Measurements from ENCODE around the gene NDUFB8.

The NDUFB8 gene

GRCh38 chr10:100510533-100511308, 18.9 kb downstream of the NDUFB8 start:
- H3K4me1 ChIP-seq (ENCODE audit: control insufficient read depth in 1 of 2, insufficient read depth in 2 of 2, low read length in 2 of 2): peaks cover 24% of the 10 kb centered on the region in 2 experiments
- WGBS (ENCODE audit: extremely low coverage, insufficient coverage, insufficient read length): no CpG with 5 or more reads among the region's 7 CpGs
- H3K36me3 ChIP-seq (ENCODE audit: control insufficient read depth in 1 of 2, insufficient read depth in 2 of 2, low read length in 2 of 2): peaks cover 0 to 6% of the 10 kb centered on the region in 2 experiments

GRCh38 chr10:100509241-100509840, 20.3 kb downstream of the NDUFB8 start:
- Histone ChIP-seq H2AK5ac (ENCODE audit: low read length) (no peak overlapping the region), H3K4me1 (ENCODE audit: control insufficient read depth in 1 of 2, insufficient read depth in 2 of 2, low read length in 2 of 2) (peaks cover 24% of the 10 kb centered on the region in 2 experiments), H3K4me2 (ENCODE audit: low read length) (peak overlapping the region; percentile 55), H3K14ac (ENCODE audit: low read length) (no peak overlapping the region), H3K18ac (ENCODE audit: low read length) (no peak overlapping the region), H3K36me3 (ENCODE audit: control insufficient read depth in 1 of 2, insufficient read depth in 2 of 2, low read length in 2 of 2) (peaks cover 0 to 6% of the 10 kb centered on the region in 2 experiments), H3K79me1 (ENCODE audit: low read length) (peaks cover 6% of the 10 kb centered on the region), H3K79me2 (ENCODE audit: control insufficient read depth, insufficient read depth, low read length, poor library complexity) (no peaks in the 10 kb centered on the region), H3K4ac (ENCODE audit: low read depth, low read length) (no peak overlapping the region), H3K23ac (ENCODE audit: low read length) (no peak overlapping the region), H2AFZ (ENCODE audit: insufficient read depth, low read length, poor library complexity) (no peak overlapping the region), H3K9ac (ENCODE audit: low read length) (no peak overlapping the region), H3K27ac (ENCODE audit: low read depth, low read length) (peak overlapping the region; percentile 79), H2BK12ac (ENCODE audit: low read length) (no peak overlapping the region), H2BK120ac (ENCODE audit: insufficient read depth, low read length, poor library complexity) (no peak overlapping the region), H4K91ac (ENCODE audit: low read depth, low read length) (peak overlapping the region; percentile 34), H4K8ac (ENCODE audit: low read depth, low read length) (no peak overlapping the region), H3K9me3 (ENCODE audit: insufficient read depth, low read depth, low read length) (no peaks in the 10 kb centered on the region), H2BK5ac (ENCODE audit: low read depth, low read length, poor library complexity) (no peak overlapping the region), H3K4me3 (ENCODE audit: low read depth, low read length) (no peak overlapping the region), H3K27me3 (ENCODE audit: insufficient read depth, low read length) (no peaks in the 10 kb centered on the region), H4K12ac (ENCODE audit: low read depth, low read length) (no peak overlapping the region)
- no CpG with 5 or more reads among the region's 8 CpGs for WGBS (ENCODE audit: extremely low coverage, insufficient coverage, insufficient read length)
- DNase-seq: no peak

More at GRCh38 chr10:100510533-100511308, 18.9 kb downstream of the NDUFB8 start:
- Histone ChIP-seq H2AFZ (ENCODE audit: insufficient read depth, low read length, poor library complexity) (no peak overlapping the region), H3K27me3 (ENCODE audit: insufficient read depth, low read length) (no peaks in the 10 kb centered on the region), H3K4me2 (ENCODE audit: low read length) (no peak overlapping the region), H2BK12ac (ENCODE audit: low read length) (peak overlapping the region; percentile 47), H3K27ac (ENCODE audit: low read depth, low read length) (no peak overlapping the region), H2AK5ac (ENCODE audit: low read length) (peak overlapping the region; percentile 61), H2BK120ac (ENCODE audit: insufficient read depth, low read length, poor library complexity) (peak overlapping the region; percentile 10), H3K14ac (ENCODE audit: low read length) (no peak overlapping the region), H4K12ac (ENCODE audit: low read depth, low read length) (no peak overlapping the region), H3K9ac (ENCODE audit: low read length) (no peak overlapping the region), H3K9me3 (ENCODE audit: insufficient read depth, low read depth, low read length) (no peaks in the 10 kb centered on the region), H4K91ac (ENCODE audit: low read depth, low read length) (peak overlapping the region; percentile 55), H3K4ac (ENCODE audit: low read depth, low read length) (no peak overlapping the region), H3K79me1 (ENCODE audit: low read length) (peaks cover 6% of the 10 kb centered on the region), H3K23ac (ENCODE audit: low read length) (no peak overlapping the region), H3K79me2 (ENCODE audit: control insufficient read depth, insufficient read depth, low read length, poor library complexity) (no peaks in the 10 kb centered on the region), H2BK5ac (ENCODE audit: low read depth, low read length, poor library complexity) (peak overlapping the region; percentile 68), H4K8ac (ENCODE audit: low read depth, low read length) (no peak overlapping the region), H3K4me3 (ENCODE audit: low read depth, low read length) (no peak overlapping the region), H3K18ac (ENCODE audit: low read length) (no peak overlapping the region)
- DNase-seq: peak in 1 of 2 donors; percentile 54

DNA sequence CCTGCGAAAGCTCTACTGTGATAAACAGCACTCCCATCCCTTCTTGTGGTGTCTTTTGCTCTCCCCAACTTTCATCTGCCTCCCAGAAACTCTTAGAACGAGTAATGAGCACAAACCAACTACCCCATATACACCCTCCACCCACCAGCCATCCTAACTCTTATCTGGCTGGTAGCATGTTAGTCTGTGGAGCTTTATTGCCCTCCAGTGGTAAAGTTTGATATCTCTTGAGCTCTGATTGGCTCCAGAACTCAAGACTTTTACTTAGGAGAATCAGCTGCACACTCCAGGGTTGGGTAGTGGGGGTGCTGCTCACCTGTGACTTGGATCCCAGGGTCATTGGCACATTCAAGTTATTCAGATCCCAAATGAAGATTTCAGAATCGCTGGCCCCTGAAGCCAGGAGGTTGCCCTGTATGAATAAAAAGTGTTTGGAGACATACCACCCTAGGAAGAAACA, 20.9 kb downstream of the NDUFB8 start:
- peak overlapping the region; percentile 5 for H2BK5ac ChIP-seq (ENCODE audit: low read depth, low read length, poor library complexity)
- H3K9me3 ChIP-seq (ENCODE audit: insufficient read depth, low read depth, low read length): no peaks in the 10 kb centered on the region
- H3K36me3 ChIP-seq (ENCODE audit: control insufficient read depth in 1 of 2, insufficient read depth in 2 of 2, low read length in 2 of 2): peaks cover 0 to 6% of the 10 kb centered on the region in 2 experiments
- H2BK120ac ChIP-seq (ENCODE audit: insufficient read depth, low read length, poor library complexity): peak overlapping the region; percentile 10
- peaks cover 24% of the 10 kb centered on the region in 2 experiments for H3K4me1 ChIP-seq (ENCODE audit: control insufficient read depth in 1 of 2, insufficient read depth in 2 of 2, low read length in 2 of 2)
- no peak overlapping the region for H3K23ac ChIP-seq (ENCODE audit: low read length)
- H3K27me3 ChIP-seq (ENCODE audit: insufficient read depth, low read length): no peaks in the 10 kb centered on the region
- peak overlapping the region; percentile 34 for H4K91ac ChIP-seq (ENCODE audit: low read depth, low read length)
- no CpG with 5 or more reads among the region's 3 CpGs for WGBS (ENCODE audit: extremely low coverage, insufficient coverage, insufficient read length)
- H3K79me2 ChIP-seq (ENCODE audit: control insufficient read depth, insufficient read depth, low read length, poor library complexity): no peaks in the 10 kb centered on the region
- no peak overlapping the region for H2AFZ ChIP-seq (ENCODE audit: insufficient read depth, low read length, poor library complexity)
- peak overlapping the region; percentile 55 for H3K4me2 ChIP-seq (ENCODE audit: low read length)
- peak overlapping the region; percentile 9 for H2BK12ac ChIP-seq (ENCODE audit: low read length)
- peaks cover 6% of the 10 kb centered on the region for H3K79me1 ChIP-seq (ENCODE audit: low read length)
- no peak overlapping the region for H3K18ac ChIP-seq (ENCODE audit: low read length)
- no peak overlapping the region for H4K12ac ChIP-seq (ENCODE audit: low read depth, low read length)
- H2AK5ac ChIP-seq (ENCODE audit: low read length): no peak overlapping the region
- no peak overlapping the region for H3K14ac ChIP-seq (ENCODE audit: low read length)
- H3K9ac ChIP-seq (ENCODE audit: low read length): no peak overlapping the region
- no peak overlapping the region for H4K8ac ChIP-seq (ENCODE audit: low read depth, low read length)
- H3K27ac ChIP-seq (ENCODE audit: low read depth, low read length): peak overlapping the region; percentile 82
- H3K4me3 ChIP-seq (ENCODE audit: low read depth, low read length): no peak overlapping the region
- H3K4ac ChIP-seq (ENCODE audit: low read depth, low read length): no peak overlapping the region
- DNase-seq: peak in 1 of 2 donors; percentile 83

DNA sequence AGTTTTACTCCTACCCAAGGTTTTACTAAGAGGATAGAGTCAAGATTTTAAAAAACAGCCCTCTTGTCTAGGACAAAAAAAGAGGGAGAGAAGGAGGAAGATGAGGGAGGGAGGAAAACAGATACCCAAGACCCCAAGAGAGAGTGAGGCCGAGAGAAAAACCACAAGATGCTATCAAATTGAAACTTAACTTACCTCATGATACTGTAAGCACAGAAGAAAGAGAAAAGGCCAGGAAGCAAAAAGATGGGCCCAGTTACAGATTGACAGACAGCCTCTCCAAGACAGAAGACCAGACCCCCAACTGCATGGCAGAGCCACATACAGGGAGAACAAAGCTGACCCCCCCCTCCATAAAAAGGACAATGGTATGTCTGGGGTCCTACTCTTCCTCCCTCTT, 21.4 kb downstream of the NDUFB8 start:
- Histone ChIP-seq H3K9me3 (ENCODE audit: insufficient read depth, low read depth, low read length) (no peaks in the 10 kb centered on the region), H3K9ac (ENCODE audit: low read length) (no peak overlapping the region), H2BK120ac (ENCODE audit: insufficient read depth, low read length, poor library complexity) (peak overlapping the region; percentile 2), H3K36me3 (ENCODE audit: control insufficient read depth in 1 of 2, insufficient read depth in 2 of 2, low read length in 2 of 2) (peaks cover 0 to 6% of the 10 kb centered on the region in 2 experiments), H4K8ac (ENCODE audit: low read depth, low read length) (no peak overlapping the region), H4K91ac (ENCODE audit: low read depth, low read length) (peak overlapping the region; percentile 5), H3K4me1 (ENCODE audit: control insufficient read depth in 1 of 2, insufficient read depth in 2 of 2, low read length in 2 of 2) (peaks cover 24% of the 10 kb centered on the region in 2 experiments), H3K23ac (ENCODE audit: low read length) (no peak overlapping the region), H3K4me2 (ENCODE audit: low read length) (no peak overlapping the region), H3K79me1 (ENCODE audit: low read length) (peaks cover 6% of the 10 kb centered on the region), H3K4ac (ENCODE audit: low read depth, low read length) (no peak overlapping the region), H3K79me2 (ENCODE audit: control insufficient read depth, insufficient read depth, low read length, poor library complexity) (no peaks in the 10 kb centered on the region), H3K27me3 (ENCODE audit: insufficient read depth, low read length) (no peaks in the 10 kb centered on the region), H3K18ac (ENCODE audit: low read length) (no peak overlapping the region), H3K27ac (ENCODE audit: low read depth, low read length) (peak overlapping the region; percentile 82), H3K4me3 (ENCODE audit: low read depth, low read length) (no peak overlapping the region), H2BK12ac (ENCODE audit: low read length) (peak overlapping the region; percentile 9), H3K14ac (ENCODE audit: low read length) (no peak overlapping the region), H2AK5ac (ENCODE audit: low read length) (no peak overlapping the region), H2AFZ (ENCODE audit: insufficient read depth, low read length, poor library complexity) (no peak overlapping the region), H2BK5ac (ENCODE audit: low read depth, low read length, poor library complexity) (peak overlapping the region; percentile 5), H4K12ac (ENCODE audit: low read depth, low read length) (no peak overlapping the region)
- WGBS (ENCODE audit: extremely low coverage, insufficient coverage, insufficient read length): no CpG with 5 or more reads among the region's 1 CpG
- no peak for DNase-seq
